HEK293T (cell line): ENCODE data around the gene MMRN1.

Source experiments
- CTBP1 ChIP-seq: fragments of 450-650 bp; IDR thresholded peaks from 2 replicates; pipeline ENCODE4 v1.6.1; 2016; ENCODE audit warnings: borderline replicate concordance
- ELF4 ChIP-seq: fragments of 450-650 bp; IDR thresholded peaks from 2 replicates; pipeline ENCODE4 v1.6.1; 2017; ENCODE audit warnings: antibody characterized with exemption
- FOXK2 ChIP-seq: fragments of 450-650 bp; IDR thresholded peaks from 2 replicates; pipeline ENCODE4 v1.6.1; 2016; ENCODE audit warnings: mild to moderate bottlenecking
- HDGF ChIP-seq: fragments of 450-650 bp; IDR thresholded peaks from 2 replicates; pipeline ENCODE4 v1.6.1; 2017; ENCODE audit warnings: antibody characterized with exemption, borderline replicate concordance
- NFRKB ChIP-seq: fragments of 450-650 bp; IDR thresholded peaks from 2 replicates; pipeline ENCODE4 v1.6.1; 2016; ENCODE audit warnings: mild to moderate bottlenecking, moderate library complexity
- SP1 ChIP-seq: fragments of 450-650 bp; IDR thresholded peaks from 2 replicates; pipeline ENCODE4 v1.6.1; 2017
- TARDBP ChIP-seq: fragments of 450-650 bp; IDR thresholded peaks from 2 replicates; pipeline ENCODE4 v1.6.1; 2016
- ZNF384 ChIP-seq: fragments of 450-650 bp; IDR thresholded peaks from 2 replicates; pipeline ENCODE4 v1.6.1; 2016

DNA sequence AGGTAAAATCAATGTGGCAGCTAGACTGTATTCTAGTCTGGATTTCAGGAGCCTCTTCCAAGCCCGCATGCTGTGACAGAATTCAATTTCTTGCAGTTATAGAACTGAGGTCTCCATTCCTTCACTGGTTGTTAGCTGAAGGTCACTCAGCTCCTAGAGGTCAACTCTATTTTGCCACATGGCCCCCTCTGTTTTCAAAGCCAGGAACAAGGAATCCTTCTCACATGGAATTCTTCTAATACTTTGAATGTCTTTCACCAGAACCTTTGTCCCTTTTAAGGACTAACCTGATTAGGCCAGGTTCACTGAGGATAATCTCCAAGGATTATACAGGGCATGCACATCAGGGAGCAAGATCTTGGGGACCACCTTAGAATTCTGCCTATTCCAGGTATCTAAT, 23.4 kb upstream of the MMRN1 start:
- no peak for TF ChIP-seq ZNF384
- TF ChIP-seq SP1: no peak
- no peak for TF ChIP-seq HDGF
- TF ChIP-seq ELF4: no peak
- TF ChIP-seq CTBP1: no peak
- no peak for TF ChIP-seq FOXK2
- no peak for TF ChIP-seq TARDBP
- TF ChIP-seq NFRKB: no peak
